ENCODE data around the gene BICDL2.
"Not testable (repeated sequence)": the region's sequence is repeated elsewhere in the genome, so short reads cannot be mapped to it uniquely, and the experiment has no call there.

Gene BICDL2

DNA sequence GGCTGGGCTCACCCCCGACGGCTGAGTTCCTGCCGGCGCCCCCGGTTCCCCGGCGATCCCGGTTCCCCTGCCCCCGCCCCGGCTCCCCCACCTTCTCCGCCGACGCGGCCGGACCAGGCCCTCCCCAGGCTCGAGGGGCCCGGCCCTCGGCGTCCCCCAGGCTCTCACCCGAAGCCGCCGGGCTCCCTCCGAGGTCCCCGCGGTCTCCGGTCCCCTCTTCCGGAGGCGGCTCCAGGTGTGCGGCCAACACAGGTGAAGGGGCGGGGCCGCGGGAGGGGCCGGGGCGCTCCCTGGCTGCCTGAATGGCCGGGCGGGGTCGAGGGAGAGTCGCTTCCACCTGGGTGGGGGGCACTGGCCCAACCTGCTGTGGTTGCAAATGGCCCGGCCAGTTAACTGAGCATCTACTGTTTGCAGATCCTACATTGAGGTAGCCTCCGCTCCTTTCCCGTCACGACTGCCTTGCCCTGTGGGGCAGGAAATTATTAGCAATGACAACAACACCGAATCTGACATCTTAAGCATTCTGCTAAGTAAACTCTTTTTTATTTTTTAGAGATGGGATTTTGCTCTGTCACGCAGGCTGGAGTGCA lies at the start of gene BICDL2:
BICDL2 (minus strand) TSS at position 219 of the 590 bp plus-strand sequence. CDS start 1,448 bp downstream, outside the sequence.
- DNase-seq, result no peak

GRCh38 chr16:3085868-3086595 lies 49.3 kb upstream of the BICDL2 start:
- no peak for DNase-seq

- no peak for DNase-seq
Observed at GRCh38 chr16:3084969-3085670, 48.4 kb upstream of the BICDL2 start.

DNA sequence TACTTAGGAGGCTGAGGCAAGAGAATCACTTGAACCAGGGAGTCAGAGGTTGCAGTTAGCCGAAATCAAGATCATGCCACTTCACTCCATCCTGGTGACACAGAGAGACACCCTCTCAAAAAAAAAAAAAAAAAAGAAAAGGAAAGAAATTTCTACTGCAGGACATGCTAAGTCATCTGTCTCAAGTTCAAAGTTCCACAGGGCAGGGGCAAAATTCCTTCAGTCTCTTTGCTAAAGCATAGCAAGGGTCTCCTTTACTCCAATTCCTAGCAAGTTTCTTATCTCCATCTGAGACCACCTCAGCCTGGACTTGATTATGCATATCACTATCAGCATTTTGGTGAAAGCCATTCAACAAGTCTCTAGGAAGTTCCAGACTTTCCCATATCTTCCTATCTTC lies 47.7 kb upstream of the BICDL2 start:
- DNase-seq, result no peak

- not testable (repeated sequence) for DNase-seq
Observed at GRCh38 chr16:3083408-3083807, 46.7 kb upstream of the BICDL2 start.

- DNase-seq, result not testable (repeated sequence)
Observed at GRCh38 chr16:3081957-3082356, 45.2 kb upstream of the BICDL2 start.

DNA sequence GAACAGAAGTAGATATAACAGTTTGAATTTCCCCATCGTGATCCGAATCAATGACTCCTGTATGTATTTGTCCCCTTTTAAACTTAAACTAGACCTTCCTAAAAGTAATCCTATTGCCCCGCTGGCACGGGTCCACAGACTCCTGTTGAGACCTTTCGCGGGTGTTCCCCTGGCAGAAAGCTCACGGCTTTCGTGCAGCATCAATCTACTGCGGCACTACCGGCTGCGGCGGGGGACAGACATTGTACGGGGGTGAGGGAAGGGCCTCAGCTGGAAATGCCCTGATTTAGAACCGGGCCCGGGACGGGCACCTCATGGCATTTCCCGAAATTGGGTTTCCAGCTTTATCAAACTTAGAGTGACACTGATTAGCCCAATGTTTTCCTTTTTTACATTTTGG lies 43.3 kb upstream of the BICDL2 start:
- DNase-seq, result no peak

DNA sequence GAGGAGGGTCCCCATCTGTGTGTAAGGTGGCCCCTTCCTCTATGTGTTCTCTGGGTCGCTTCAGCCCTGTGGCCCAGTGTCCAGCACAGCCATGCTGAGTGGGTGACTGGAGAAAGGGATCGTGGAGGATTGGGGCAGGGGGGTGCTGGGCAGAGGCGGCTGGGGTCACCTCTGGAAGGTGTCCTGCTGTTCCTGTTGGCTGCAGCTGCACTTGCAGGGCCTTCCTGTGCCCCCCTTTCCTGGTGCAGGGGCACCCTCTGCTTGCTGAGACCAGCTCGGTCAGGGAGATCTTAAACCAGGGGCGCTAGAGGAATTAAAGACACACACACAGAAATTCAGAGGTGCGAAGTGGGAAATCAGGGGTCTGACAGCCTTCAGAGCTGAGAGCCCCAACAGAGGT lies 39.8 kb upstream of the BICDL2 start:
- DNase-seq, result no peak

DNA sequence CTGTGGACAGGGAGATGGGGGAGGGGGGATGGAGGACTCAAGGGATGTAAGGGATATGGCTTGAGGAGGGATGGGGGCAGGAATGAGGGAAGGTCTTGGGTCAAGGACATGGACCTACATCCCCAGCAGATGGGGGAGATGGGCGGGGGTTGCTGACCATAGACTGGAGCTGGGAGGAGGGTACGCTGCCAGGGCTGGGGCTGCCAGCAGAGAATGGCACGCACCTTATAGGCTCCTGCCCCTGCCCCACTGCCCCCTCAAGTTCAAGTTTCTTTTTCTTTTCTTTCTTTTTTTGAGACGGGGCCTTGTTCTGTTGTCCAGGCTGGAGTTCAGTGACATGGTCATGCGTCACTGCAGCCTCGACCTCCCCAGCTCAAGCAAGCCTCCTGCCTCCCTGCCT lies 39.2 kb upstream of the BICDL2 start:
- not testable (repeated sequence) for DNase-seq

DNA sequence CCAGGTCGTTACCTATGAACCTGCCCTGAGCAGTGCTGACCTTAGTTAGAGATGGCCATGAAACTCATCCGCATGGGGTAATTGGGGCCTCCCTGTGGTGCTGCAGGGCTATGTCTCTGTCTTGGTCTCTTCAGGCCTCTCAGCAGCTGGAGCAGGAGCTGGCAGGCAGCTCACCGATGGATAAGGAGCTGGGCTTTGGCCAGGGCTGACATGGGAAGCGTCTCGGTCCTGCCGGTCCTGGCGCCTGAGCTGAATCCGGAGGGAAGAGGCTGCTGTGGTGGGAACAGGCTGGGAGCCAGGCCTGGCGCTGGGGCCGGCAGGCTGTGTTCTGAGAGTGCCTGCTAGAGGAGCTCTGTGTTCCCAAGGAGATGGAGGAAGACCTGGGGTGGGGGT lies 38.8 kb upstream of the BICDL2 start:
- DNase-seq, result no peak

- DNase-seq, result peak; percentile 75
Observed at GRCh38 chr16:3074860-3075522, 38.2 kb upstream of the BICDL2 start.

DNA sequence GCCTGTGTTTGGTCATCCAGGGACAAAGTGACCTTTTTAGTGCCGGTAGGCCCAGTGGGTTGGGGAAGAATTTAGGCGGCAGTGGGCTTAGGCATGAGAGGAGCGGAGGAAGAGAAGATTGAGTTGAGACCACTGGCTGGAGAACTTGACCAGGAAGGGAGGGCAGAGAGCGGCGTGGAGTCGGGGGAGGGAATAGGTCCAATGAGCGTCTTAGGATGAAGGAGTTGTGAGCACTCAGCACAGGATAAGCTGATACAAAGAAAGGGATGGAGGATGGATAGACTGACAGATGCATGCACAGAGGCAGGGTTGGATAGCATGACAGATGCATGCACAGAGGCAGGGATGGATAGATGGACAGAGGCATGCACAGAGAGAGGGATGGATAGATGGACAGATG lies 36.7 kb upstream of the BICDL2 start:
- no peak for DNase-seq

DNA sequence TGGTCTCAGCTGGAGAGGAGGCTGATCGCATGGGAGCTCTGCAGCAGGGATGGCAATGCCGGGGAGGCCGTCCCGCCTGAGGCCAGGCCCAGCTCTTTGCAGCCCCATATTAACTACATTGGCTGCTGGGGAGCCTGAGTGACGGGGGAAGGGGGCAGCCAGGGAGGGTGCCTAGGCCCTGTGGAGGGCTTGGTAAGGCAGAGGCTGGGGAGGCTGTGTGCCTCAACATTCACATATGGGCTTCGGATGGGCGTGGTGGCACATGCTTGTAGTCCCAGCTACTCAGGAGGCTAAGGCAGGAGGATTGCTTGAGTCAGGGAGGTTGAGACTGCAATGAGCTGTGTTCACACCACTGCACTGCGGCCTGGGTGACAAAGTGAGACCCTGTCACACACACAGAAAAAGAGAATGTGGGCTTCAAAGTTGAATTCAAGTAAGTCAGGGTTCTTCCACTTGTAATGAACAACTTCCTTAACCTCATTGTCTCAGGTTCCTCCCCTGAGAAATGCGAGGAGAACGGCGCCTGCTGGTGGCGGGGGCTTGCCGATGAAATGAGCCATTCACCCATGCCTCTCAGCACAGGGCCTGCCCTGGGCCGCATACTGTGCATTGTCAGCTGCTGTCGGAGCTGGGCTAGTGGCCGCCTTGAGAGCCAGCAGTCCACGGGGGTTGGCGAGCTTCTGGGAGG lies 36.0 kb upstream of the BICDL2 start:
- DNase-seq, result not testable (repeated sequence)

GRCh38 chr16:3072148-3072547 lies 35.4 kb upstream of the BICDL2 start:
- not testable (repeated sequence) for DNase-seq

- DNase-seq, result no peak
Observed at GRCh38 chr16:3071655-3072054, 34.9 kb upstream of the BICDL2 start.

DNA sequence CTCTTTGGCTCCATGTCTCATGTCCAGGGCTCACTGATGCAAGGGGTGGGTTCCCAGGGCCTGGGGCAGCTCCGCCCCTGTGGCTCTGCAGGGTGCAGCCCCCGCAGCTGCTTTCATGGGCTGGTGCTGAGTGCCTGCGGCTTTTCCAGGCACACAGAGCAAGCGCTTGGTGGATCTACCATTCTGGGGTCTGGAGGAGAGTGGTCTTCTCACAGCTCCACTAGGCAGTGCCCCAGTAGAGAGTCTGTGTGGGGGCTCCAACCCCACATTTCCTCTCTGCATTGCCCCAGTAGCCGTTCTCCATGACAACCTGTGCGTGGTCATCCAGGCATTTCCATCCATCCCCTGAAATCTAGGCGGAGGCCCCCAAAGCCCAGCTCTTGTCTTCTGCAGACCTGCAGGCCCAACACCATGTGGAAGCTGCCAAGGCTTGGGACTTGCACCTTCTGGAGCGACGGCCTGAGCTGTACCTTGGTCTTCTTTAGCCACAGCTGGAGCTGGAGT lies 33.9 kb upstream of the BICDL2 start:
- DNase-seq, result no peak

GRCh38 chr16:3069146-3069545 lies 32.4 kb upstream of the BICDL2 start:
- not testable (repeated sequence) for DNase-seq

DNA sequence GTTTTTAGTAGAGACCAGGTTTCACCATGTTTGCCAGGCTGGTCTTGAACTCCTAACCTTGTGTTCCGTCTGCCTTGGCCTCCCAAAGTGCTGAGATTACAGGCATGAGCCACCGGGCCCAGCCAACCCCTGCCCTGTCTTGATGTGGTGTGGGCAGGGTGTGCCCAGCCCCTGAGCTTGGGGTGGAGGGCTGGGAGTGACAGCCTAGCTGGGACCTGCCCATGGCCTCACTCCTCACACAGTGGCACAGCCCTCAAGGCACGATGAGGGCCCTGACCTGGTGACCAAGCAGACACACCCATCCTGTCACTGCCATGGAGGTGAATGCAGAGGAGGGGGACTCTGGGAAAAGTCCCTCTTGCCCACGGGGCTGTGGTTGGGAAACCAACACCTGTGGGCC lies 31.7 kb upstream of the BICDL2 start:
- DNase-seq, result no peak

GRCh38 chr16:3066440-3066748 lies 29.6 kb upstream of the BICDL2 start:
- DNase-seq, result no peak

GRCh38 chr16:3065742-3066439 lies 29.1 kb upstream of the BICDL2 start:
- DNase-seq, result no peak

DNA sequence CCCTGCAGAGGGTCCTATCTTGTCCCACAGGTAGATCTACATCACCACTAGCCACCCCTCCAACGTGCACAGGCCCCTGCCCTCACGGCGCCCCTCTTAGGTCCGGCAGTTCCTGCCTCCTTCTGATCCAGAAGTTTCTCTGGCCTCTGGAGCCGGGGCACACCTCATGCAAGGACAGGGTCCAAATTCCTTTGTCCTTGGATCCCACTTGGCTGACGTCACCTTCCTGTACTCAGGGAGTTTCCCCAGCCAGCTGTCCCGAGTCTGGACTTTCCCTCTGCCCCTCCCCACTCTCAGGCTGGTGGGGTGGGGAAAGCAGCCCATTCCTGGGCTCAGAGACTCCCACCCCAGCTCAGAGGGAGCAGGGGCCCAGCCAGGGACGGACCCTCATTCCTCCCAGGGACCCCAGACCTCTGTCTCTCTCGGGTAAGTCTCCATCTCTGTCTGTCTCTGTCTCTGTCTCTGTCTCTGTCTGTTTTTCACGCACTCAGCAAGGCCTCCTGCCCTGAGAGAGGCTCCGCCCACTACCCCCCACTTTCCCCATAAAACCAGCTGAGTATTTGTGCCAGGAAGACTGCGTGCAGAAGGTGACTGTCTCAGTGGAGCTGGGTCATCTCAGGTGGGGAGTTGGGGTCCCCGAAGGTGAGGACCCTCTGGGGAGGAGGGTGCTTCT lies 28.5 kb upstream of the BICDL2 start, which contains the start of gene IL32:
IL32 (plus strand) TSS at position 572 of the 673 bp plus-strand sequence. CDS start 172 bp downstream, outside the sequence.
- peak; percentile 68 for DNase-seq
